ENCODE data around the gene ILF3.

ILF3 gene
- 79.5 to 248 (median 138) reads per million in 17 experiments for total RNA-seq

- peak; percentile 100 for DNase-seq
These were observed at the start of gene ILF3 for GRCh38 chr19:10653732-10654609. Gene ILF3, plus strand, starts transcription at chr19:10654346. Its CDS starts 16,260 bp downstream, at chr19:10670606.

GRCh38 chr19:10604460-10604980, 49.6 kb upstream of the ILF3 start:
- peak; percentile 18 to 64 (median 52) for DNase-seq

- no peak for DNase-seq
These were observed 42.2 kb upstream of the ILF3 start for GRCh38 chr19:10611907-10612306.

GRCh38 chr19:10612499-10613119, 41.5 kb upstream of the ILF3 start:
- DNase-seq = no peak

GRCh38 chr19:10615429-10616023, 38.6 kb upstream of the ILF3 start:
- DNase-seq = no peak

GRCh38 chr19:10617409-10618121, 36.6 kb upstream of the ILF3 start:
- DNase-seq = no peak

GRCh38 chr19:10618846-10619245, 35.3 kb upstream of the ILF3 start:
- DNase-seq = no peak

GRCh38 chr19:10620786-10621185, 33.4 kb upstream of the ILF3 start:
- DNase-seq = no peak

GRCh38 chr19:10621966-10622365, 32.2 kb upstream of the ILF3 start:
- DNase-seq = no peak

- no peak for DNase-seq
These were observed 29.6 kb upstream of the ILF3 start for GRCh38 chr19:10624585-10624984.

- no peak for DNase-seq
These were observed 29.0 kb upstream of the ILF3 start, which contains the start of gene SLC44A2 for GRCh38 chr19:10625003-10625761. Gene SLC44A2, plus strand, starts transcription at chr19:10625553. Its CDS starts 81 bp downstream, at chr19:10625634.

GRCh38 chr19:10625762-10626138, 28.4 kb upstream of the ILF3 start:
- no peak for DNase-seq

GRCh38 chr19:10631874-10632273, 22.3 kb upstream of the ILF3 start:
- DNase-seq = no peak

GRCh38 chr19:10634430-10634829, 19.7 kb upstream of the ILF3 start:
- DNase-seq = no peak

- peak in 1 of 4 experiments; percentile 25 for DNase-seq
These were observed 19.2 kb upstream of the ILF3 start for GRCh38 chr19:10634963-10635362.

GRCh38 chr19:10636304-10636972, 17.7 kb upstream of the ILF3 start:
- no peak for DNase-seq

GRCh38 chr19:10637894-10638293, 16.3 kb upstream of the ILF3 start:
- peak; percentile 63 to 78 (median 77) for DNase-seq

GRCh38 chr19:10639836-10640235, 14.3 kb upstream of the ILF3 start:
- peak; percentile 46 to 92 (median 70) for DNase-seq

GRCh38 chr19:10640361-10640760, 13.8 kb upstream of the ILF3 start:
- DNase-seq = no peak

- no peak for DNase-seq
These were observed 12.9 kb upstream of the ILF3 start for GRCh38 chr19:10641248-10641647.
